Mesenchymal stem cell (in vitro differentiated cells and primary cell): Measurements from ENCODE around the gene LRRC17.

ENCODE experiments used
- DNase-seq: peaks from one replicate; pipeline ENCODE4 v3.0.0-alpha.2; 2013
- H2AFZ ChIP-seq: one replicate; pipeline ENCODE4 v1.6.1; 2013; ENCODE audit warnings: low read depth, mild to moderate bottlenecking, control low read depth, inconsistent platforms, low read length, moderate library complexity
- H2AK5ac ChIP-seq: 2 replicates; pipeline ENCODE4 v1.6.1; 2013; ENCODE audit warnings: low read length, moderate library complexity, mild to moderate bottlenecking, inconsistent platforms; ENCODE audit not compliant: severe bottlenecking
- H2BK120ac ChIP-seq: one replicate; pipeline ENCODE4 v1.6.1; 2013; ENCODE audit warnings: low read depth, mild to moderate bottlenecking, inconsistent platforms, low read length, moderate library complexity
- H2BK12ac ChIP-seq, 2 experiments: one replicate each; pipeline ENCODE4 v1.6.1; 2013; ENCODE audit warnings: inconsistent platforms in 2 of 2, low read length in 2 of 2, mild to moderate bottlenecking in 2 of 2, moderate library complexity in 2 of 2, control low read depth in 1 of 2
- H2BK15ac ChIP-seq: one replicate; pipeline ENCODE4 v1.6.1; 2013; ENCODE audit warnings: mild to moderate bottlenecking, low read depth, inconsistent platforms; ENCODE audit not compliant: poor library complexity, severe bottlenecking
- H2BK5ac ChIP-seq: 2 replicates; pipeline ENCODE4 v1.6.1; 2013; ENCODE audit warnings: low read depth, mild to moderate bottlenecking, low read length, control low read depth, inconsistent platforms; ENCODE audit not compliant: poor library complexity, severe bottlenecking
- H3K14ac ChIP-seq, 2 experiments: one replicate each; pipeline ENCODE4 v1.6.1; 2013; ENCODE audit warnings: inconsistent platforms in 2 of 2, low read length in 2 of 2, control low read depth in 1 of 2, mild to moderate bottlenecking in 1 of 2, moderate library complexity in 1 of 2
- H3K18ac ChIP-seq, 2 experiments: one replicate each; pipeline ENCODE4 v1.6.1; 2013; ENCODE audit warnings: inconsistent platforms in 2 of 2, low read length in 2 of 2, control low read depth in 1 of 2, low read depth in 1 of 2, mild to moderate bottlenecking in 1 of 2
- H3K23ac ChIP-seq, 2 experiments: one replicate each; pipeline ENCODE4 v1.6.1; 2013; ENCODE audit warnings: inconsistent platforms in 2 of 2, low read length in 2 of 2, mild to moderate bottlenecking in 2 of 2, moderate library complexity in 2 of 2, control low read depth in 1 of 2
- H3K27ac ChIP-seq: 2 replicates; pipeline ENCODE4 v1.5.1; 2013; ENCODE audit warnings: mild to moderate bottlenecking, moderate library complexity, low read length, control low read depth, inconsistent platforms; ENCODE audit not compliant: poor library complexity, severe bottlenecking
- H3K27me3 ChIP-seq, 2 experiments: 2 replicates each; pipeline versions ENCODE4 v1.6.1 to v1.7.0; 2013; ENCODE audit warnings: low read length in 2 of 2, mild to moderate bottlenecking in 2 of 2, moderate library complexity in 2 of 2, control low read depth in 1 of 2, inconsistent platforms in 1 of 2; ENCODE audit not compliant: control insufficient read depth in 1 of 2, insufficient read depth in 1 of 2
- H3K36me3 ChIP-seq, 2 experiments: 2 replicates each; pipeline versions ENCODE4 v1.6.1 to v1.7.0; 2013; ENCODE audit warnings: low read length in 2 of 2, control low read depth in 1 of 2, inconsistent platforms in 1 of 2, low read depth in 1 of 2, mild to moderate bottlenecking in 1 of 2; ENCODE audit not compliant: insufficient read depth in 2 of 2, control insufficient read depth in 1 of 2
- H3K4ac ChIP-seq, 2 experiments: one replicate each; pipeline ENCODE4 v1.6.1; 2013; ENCODE audit warnings: inconsistent platforms in 2 of 2, low read length in 2 of 2, mild to moderate bottlenecking in 2 of 2, moderate library complexity in 2 of 2, control low read depth in 1 of 2, low read depth in 1 of 2
- H3K4me1 ChIP-seq: 2 replicates; pipeline ENCODE4 v1.6.1; 2013; ENCODE audit warnings: low read depth, low read length, control low read depth; ENCODE audit not compliant: control insufficient read depth, insufficient read depth
- H3K4me2 ChIP-seq: 2 replicates; pipeline ENCODE4 v1.6.1; 2013; ENCODE audit warnings: low read length, mild to moderate bottlenecking, inconsistent platforms; ENCODE audit not compliant: poor library complexity, severe bottlenecking
- H3K4me3 ChIP-seq, 2 experiments: 2 replicates each; pipeline versions ENCODE4 v1.5.1 to v1.7.0; 2013; ENCODE audit warnings: low read length in 2 of 2, mild to moderate bottlenecking in 2 of 2, control low read depth in 1 of 2, low read depth in 1 of 2; ENCODE audit not compliant: insufficient read depth in 1 of 2
- H3K79me1 ChIP-seq: replicated peaks from 2 replicates; pipeline ENCODE4 v1.6.1; 2013; ENCODE audit warnings: mild to moderate bottlenecking, control low read depth, low read length, inconsistent platforms; ENCODE audit not compliant: poor library complexity, severe bottlenecking
- H3K9ac ChIP-seq: 2 replicates; pipeline ENCODE4 v1.7.0; 2013; ENCODE audit warnings: mild to moderate bottlenecking, low read length, moderate library complexity
- H3K9me3 ChIP-seq: 2 replicates; pipeline ENCODE4 v1.7.0; 2013; ENCODE audit warnings: mild to moderate bottlenecking, low read length; ENCODE audit not compliant: control insufficient read depth
- H4K8ac ChIP-seq: one replicate; pipeline ENCODE4 v1.6.1; 2013; ENCODE audit warnings: inconsistent platforms, mild to moderate bottlenecking, low read length, moderate library complexity
- H4K91ac ChIP-seq: one replicate; pipeline ENCODE4 v1.6.1; 2013; ENCODE audit warnings: mild to moderate bottlenecking, low read length, inconsistent platforms
- WGBS: methylation state at CpG from one replicate; pipeline ENCODE4 v1.1.7; 2013; ENCODE audit warnings: mixed read lengths; 5-methylcytosine and 5-hydroxymethylcytosine counted together

The LRRC17 gene

GRCh38 chr7:102934701-102935100 is 21.9 kb downstream of the LRRC17 start:
- no peak overlapping the region for H2AK5ac ChIP-seq
- no peak overlapping the region for H3K4me2 ChIP-seq
- no peak overlapping the region for H3K14ac ChIP-seq
- no peak overlapping the region for H3K23ac ChIP-seq
- H2BK5ac ChIP-seq = no peak overlapping the region
- peak overlapping the region; percentile 84 for H3K9ac ChIP-seq
- peaks cover 0 to 7% of the 10 kb centered on the region in 2 experiments for H3K36me3 ChIP-seq
- no peak overlapping the region for H3K27ac ChIP-seq
- H2BK12ac ChIP-seq = no peak overlapping the region
- no peak for DNase-seq
- no peak overlapping the region for H2BK15ac ChIP-seq
- peak overlapping the region in 1 of 2 experiments; percentile 70 for H3K4me3 ChIP-seq
- no peaks in the 10 kb centered on the region for H3K9me3 ChIP-seq
- no peaks in the 10 kb centered on the region for H3K79me1 ChIP-seq
- H3K4me1 ChIP-seq = peaks cover 4% of the 10 kb centered on the region
- WGBS = 20% methylated on average over 2 of the region's 3 CpGs
- peak overlapping the region; percentile 42 for H4K8ac ChIP-seq
- H4K91ac ChIP-seq = no peak overlapping the region
- no peak overlapping the region for H2BK120ac ChIP-seq
- H3K18ac ChIP-seq = peak overlapping the region in 1 of 2 experiments; percentile 34
- H3K27me3 ChIP-seq = no peaks in the 10 kb centered on the region
- no peak overlapping the region for H3K4ac ChIP-seq
- no peak overlapping the region for H2AFZ ChIP-seq

GRCh38 chr7:102935450-102936115 is 22.8 kb downstream of the LRRC17 start:
- Histone ChIP-seq H2BK5ac (no peak overlapping the region), H2BK12ac (peak overlapping the region in 1 of 2 experiments; percentile 83), H2BK120ac (no peak overlapping the region), H3K27me3 (no peaks in the 10 kb centered on the region), H3K27ac (no peak overlapping the region), H3K79me1 (no peaks in the 10 kb centered on the region), H2AK5ac (no peak overlapping the region), H4K8ac (no peak overlapping the region), H3K23ac (peak overlapping the region in 1 of 2 experiments; percentile 40), H2BK15ac (no peak overlapping the region), H3K4ac (peak overlapping the region in 1 of 2 experiments; percentile 79), H3K4me2 (no peak overlapping the region), H3K4me3 (peak overlapping the region in 1 of 2 experiments; percentile 70), H3K9ac (peak overlapping the region; percentile 84), H3K4me1 (peaks cover 4% of the 10 kb centered on the region), H3K14ac (no peak overlapping the region), H2AFZ (no peak overlapping the region), H3K36me3 (peaks cover 2 to 10% of the 10 kb centered on the region in 2 experiments), H4K91ac (no peak overlapping the region), H3K9me3 (no peaks in the 10 kb centered on the region), H3K18ac (peak overlapping the region in 1 of 2 experiments; percentile 78)
- 38% methylated on average over 2 of the region's 6 CpGs for WGBS
- peak; percentile 73 for DNase-seq

GRCh38 chr7:102938679-102939078 is 25.9 kb downstream of the LRRC17 start:
- H4K91ac ChIP-seq = no peak overlapping the region
- peak overlapping the region; percentile 81 for H2AFZ ChIP-seq
- H3K23ac ChIP-seq = no peak overlapping the region

GRCh38 chr7:102942181-102942866 is 29.5 kb downstream of the LRRC17 start:
- Histone ChIP-seq H2BK15ac (no peak overlapping the region), H3K4me3 (no peak overlapping the region), H3K9ac (peak overlapping the region; percentile 60), H3K4me2 (no peak overlapping the region), H2AFZ (no peak overlapping the region), H3K4ac (no peak overlapping the region), H2AK5ac (no peak overlapping the region), H3K27me3 (no peaks in the 10 kb centered on the region), H2BK5ac (no peak overlapping the region), H4K91ac (no peak overlapping the region), H3K27ac (no peak overlapping the region), H3K4me1 (no peaks in the 10 kb centered on the region), H3K36me3 (peaks cover 2 to 13% of the 10 kb centered on the region in 2 experiments), H3K18ac (no peak overlapping the region), H3K9me3 (no peaks in the 10 kb centered on the region), H3K23ac (no peak overlapping the region), H2BK120ac (no peak overlapping the region), H4K8ac (no peak overlapping the region), H2BK12ac (no peak overlapping the region), H3K14ac (no peak overlapping the region), H3K79me1 (peaks cover 2% of the 10 kb centered on the region)
- no peak for DNase-seq
- 95% methylated on average over 1 of the region's 4 CpGs for WGBS

More at GRCh38 chr7:102938679-102939078, 25.9 kb downstream of the LRRC17 start:
- Histone ChIP-seq H3K4me3 (no peak overlapping the region), H3K4me2 (no peak overlapping the region), H3K4ac (no peak overlapping the region), H2BK120ac (no peak overlapping the region), H3K9ac (no peak overlapping the region), H3K4me1 (peaks cover 1% of the 10 kb centered on the region), H2BK5ac (no peak overlapping the region), H2AK5ac (peak overlapping the region; percentile 35), H3K27ac (peak overlapping the region; percentile 10), H3K14ac (no peak overlapping the region), H2BK12ac (no peak overlapping the region), H3K36me3 (peaks cover 2 to 6% of the 10 kb centered on the region in 2 experiments), H3K27me3 (no peaks in the 10 kb centered on the region), H3K9me3 (no peaks in the 10 kb centered on the region), H2BK15ac (no peak overlapping the region), H3K18ac (peak overlapping the region in 1 of 2 experiments; percentile 24), H3K79me1 (no peaks in the 10 kb centered on the region), H4K8ac (no peak overlapping the region)
- WGBS = 60% methylated on average over 1 of the region's 1 CpG
- no peak for DNase-seq
